Memory B cell (primary cell): Measurements from ENCODE around the gene PIP5K1C.
"Not testable (repeated sequence)": the region's sequence is repeated elsewhere in the genome, so short reads cannot be mapped to it uniquely, and the experiment has no call there.

ENCODE experiments used
- ATAC-seq: fragments of 150-1000 bp; cut with Tn5 transposase; 2 replicates; pipeline ENCODE4 v1.10.0; 2021; ENCODE audit warnings: low read depth, mild to moderate bottlenecking, moderate library complexity
- DNase-seq, 2 donors: peaks; one replicate each; pipeline ENCODE4 v3.0.0; 2022; ENCODE audit warnings: low spot score in 2 of 2
- H3K27ac Mint-ChIP-seq: one replicate; pipeline ENCODE4 v1.8.0; 2022; ENCODE audit warnings: mild to moderate bottlenecking, moderate library complexity, mixed read lengths
- H3K27me3 Mint-ChIP-seq: one replicate; pipeline ENCODE4 v1.8.0; 2022; ENCODE audit warnings: mixed read lengths
- H3K36me3 Mint-ChIP-seq: one replicate; pipeline ENCODE4 v1.8.0; 2022; ENCODE audit warnings: mild to moderate bottlenecking, mixed read lengths
- H3K4me1 Mint-ChIP-seq: one replicate; pipeline ENCODE4 v1.8.0; 2022; ENCODE audit warnings: mixed read lengths
- H3K4me3 Mint-ChIP-seq: one replicate; pipeline ENCODE4 v1.8.0; 2022; ENCODE audit warnings: mild to moderate bottlenecking, moderate library complexity, mixed read lengths
- H3K9me3 Mint-ChIP-seq: one replicate; pipeline ENCODE4 v1.8.0; 2022; ENCODE audit warnings: mixed read lengths

PIP5K1C gene

DNA sequence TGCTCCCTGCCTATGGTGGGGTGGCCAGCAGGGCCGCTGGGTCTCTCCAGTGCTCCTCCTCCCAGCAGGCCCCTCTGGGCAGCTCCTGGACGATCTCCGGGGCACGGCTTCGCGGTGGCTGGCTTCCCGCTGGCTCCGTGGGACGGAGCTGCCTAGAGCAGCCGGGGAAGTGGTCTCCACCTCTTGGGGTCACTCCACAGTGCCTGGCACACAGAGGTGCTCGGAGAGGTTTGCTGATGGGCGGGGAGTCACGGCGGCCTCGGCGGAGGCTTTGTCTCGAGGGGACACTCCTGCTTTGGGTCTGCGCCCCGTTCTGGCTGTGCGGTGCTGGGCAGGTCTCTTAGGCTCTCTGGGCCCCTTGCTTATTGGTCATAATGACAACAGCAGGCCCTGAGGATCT, 63.8 kb downstream of the PIP5K1C start:
- ATAC-seq (no peak), DNase-seq (no peak)
- no peaks in the 10 kb centered on the region for H3K9me3 Mint-ChIP-seq
- H3K4me1 Mint-ChIP-seq = no peaks in the 10 kb centered on the region
- no peaks in the 10 kb centered on the region for H3K27me3 Mint-ChIP-seq
- peaks cover 7% of the 10 kb centered on the region for H3K36me3 Mint-ChIP-seq
- H3K4me3 Mint-ChIP-seq = no peak overlapping the region
- H3K27ac Mint-ChIP-seq = no peak overlapping the region

DNA sequence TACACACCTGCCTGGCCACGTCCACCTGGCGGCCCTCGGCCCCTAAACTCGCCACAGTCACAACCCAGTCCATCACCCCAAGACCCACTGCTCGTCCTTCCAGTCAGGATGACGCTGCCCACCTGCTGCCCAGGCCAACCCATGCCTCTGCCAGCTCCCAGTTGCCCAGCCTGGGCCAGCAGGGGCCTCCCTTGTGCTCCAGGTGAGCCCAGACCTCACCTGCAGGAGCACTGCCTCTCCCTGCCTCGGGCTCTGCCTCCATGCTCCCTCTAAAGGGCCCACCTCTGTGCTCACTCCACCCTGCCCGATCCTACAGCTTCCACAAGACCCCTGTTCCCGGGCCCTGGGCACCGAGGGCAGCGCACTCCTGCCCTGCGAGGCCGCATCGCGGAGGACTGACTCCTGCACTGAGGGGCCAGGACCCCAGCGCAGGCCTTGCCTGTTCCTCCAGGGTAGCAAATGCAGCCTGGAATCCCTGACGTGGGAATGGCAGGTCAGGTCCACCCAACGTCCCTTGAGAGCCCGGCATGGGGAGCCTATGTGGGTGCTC, 65.7 kb downstream of the PIP5K1C start:
- Mint-ChIP-seq H3K27me3 (no peaks in the 10 kb centered on the region), H3K36me3 (peaks cover 7% of the 10 kb centered on the region), H3K9me3 (no peaks in the 10 kb centered on the region), H3K27ac (peak overlapping the region; percentile 60), H3K4me3 (no peak overlapping the region), H3K4me1 (no peaks in the 10 kb centered on the region)
- ATAC-seq (no peak), DNase-seq (no peak)

DNA sequence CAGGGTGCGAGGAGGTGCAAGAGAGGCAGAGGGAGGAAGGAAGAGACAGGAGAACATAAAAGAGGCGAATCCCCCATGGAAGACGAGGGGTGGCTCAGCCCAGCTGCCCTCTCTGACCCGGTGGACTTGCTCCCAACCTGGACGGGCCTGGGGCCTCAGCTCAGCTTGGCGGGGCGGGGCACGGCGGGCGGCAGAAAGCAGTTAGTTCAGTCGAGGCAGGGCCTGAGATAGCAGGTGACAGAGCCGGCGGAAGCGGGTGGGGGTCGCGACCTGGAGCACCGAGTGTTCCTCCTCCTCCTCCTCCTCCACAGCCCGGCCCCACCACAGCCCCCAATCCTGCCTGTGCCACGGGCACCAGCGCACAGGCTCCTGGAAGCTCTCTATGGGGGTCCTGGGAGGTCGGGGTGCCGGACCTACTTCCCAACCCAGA, 66.7 kb downstream of the PIP5K1C start:
- Mint-ChIP-seq H3K36me3 (peaks cover 5% of the 10 kb centered on the region), H3K9me3 (no peaks in the 10 kb centered on the region), H3K27ac (no peak overlapping the region), H3K4me3 (no peak overlapping the region), H3K4me1 (no peaks in the 10 kb centered on the region), H3K27me3 (no peaks in the 10 kb centered on the region)
- DNase-seq (no peak), ATAC-seq (no peak)

DNA sequence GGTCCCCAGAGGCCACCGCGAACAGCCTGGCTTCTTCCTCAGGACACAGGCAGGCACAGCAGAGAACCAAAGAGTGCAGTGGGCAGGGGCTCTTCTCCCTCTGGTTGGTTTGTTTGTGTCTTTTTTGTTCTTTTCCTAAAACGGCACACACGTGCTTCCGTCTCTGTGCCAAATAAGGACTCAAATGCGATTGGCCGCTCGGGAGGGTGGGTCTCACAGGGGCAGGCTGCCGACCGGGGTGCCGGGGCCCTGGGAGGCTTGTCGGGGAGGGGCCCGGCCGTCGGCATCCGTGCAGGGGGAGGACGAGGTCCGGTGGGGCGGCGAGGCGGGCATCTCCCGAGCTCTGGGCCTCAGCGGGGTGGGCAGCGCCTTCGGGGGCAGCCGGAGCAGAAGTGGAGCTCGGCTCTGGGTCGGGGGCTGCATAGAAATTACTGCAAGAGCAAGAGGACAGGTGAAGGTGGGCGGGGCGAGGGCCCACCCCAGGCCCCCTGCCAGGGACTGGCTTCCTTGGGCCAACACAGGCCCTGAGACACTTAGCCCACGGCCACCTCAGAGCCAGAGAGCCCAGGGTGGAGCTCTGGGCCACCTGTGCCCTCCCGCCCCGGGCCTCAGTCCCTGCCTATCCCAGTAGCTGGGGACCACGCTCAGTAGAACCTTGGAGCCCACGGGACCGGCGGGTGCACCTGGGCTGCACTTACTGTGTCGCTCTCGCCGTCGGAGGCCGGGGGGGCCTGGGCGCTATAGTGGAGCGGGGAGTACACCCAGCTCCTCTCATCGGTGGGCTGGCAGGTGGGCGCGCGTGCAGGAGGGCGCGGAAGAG, 67.3 kb downstream of the PIP5K1C start:
- DNase-seq = no peak
- H3K27me3 Mint-ChIP-seq = no peaks in the 10 kb centered on the region
- H3K4me1 Mint-ChIP-seq = no peaks in the 10 kb centered on the region
- H3K27ac Mint-ChIP-seq = no peak overlapping the region
- ATAC-seq = no peak
- H3K4me3 Mint-ChIP-seq = no peak overlapping the region
- H3K9me3 Mint-ChIP-seq = no peaks in the 10 kb centered on the region
- peaks cover 2% of the 10 kb centered on the region for H3K36me3 Mint-ChIP-seq

DNA sequence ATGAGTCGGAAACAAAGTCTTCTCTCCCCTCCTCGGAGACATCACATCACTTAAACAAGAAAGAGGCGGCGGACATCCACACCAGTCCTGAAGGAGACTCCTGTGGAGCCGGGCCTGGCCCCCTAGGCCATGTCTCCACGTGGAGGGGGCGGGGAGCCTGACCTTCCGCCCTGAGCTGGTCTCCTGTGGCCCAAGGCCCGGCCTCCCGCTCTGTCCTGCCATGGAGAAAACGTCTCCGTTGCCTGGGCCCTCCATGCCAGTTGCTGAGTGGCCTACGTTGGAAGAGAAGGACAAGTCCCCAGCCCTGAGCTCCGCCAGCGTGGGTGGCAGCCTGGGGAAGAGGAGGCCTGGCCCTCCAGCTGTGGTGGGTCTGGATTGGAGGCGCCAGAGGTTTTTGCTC, 68.2 kb downstream of the PIP5K1C start:
- Mint-ChIP-seq H3K4me1 (peaks cover under 1% of the 10 kb centered on the region), H3K36me3 (peaks cover 2% of the 10 kb centered on the region), H3K27me3 (no peaks in the 10 kb centered on the region), H3K9me3 (no peaks in the 10 kb centered on the region), H3K27ac (no peak overlapping the region), H3K4me3 (no peak overlapping the region)
- no peak for DNase-seq
- ATAC-seq = no peak

DNA sequence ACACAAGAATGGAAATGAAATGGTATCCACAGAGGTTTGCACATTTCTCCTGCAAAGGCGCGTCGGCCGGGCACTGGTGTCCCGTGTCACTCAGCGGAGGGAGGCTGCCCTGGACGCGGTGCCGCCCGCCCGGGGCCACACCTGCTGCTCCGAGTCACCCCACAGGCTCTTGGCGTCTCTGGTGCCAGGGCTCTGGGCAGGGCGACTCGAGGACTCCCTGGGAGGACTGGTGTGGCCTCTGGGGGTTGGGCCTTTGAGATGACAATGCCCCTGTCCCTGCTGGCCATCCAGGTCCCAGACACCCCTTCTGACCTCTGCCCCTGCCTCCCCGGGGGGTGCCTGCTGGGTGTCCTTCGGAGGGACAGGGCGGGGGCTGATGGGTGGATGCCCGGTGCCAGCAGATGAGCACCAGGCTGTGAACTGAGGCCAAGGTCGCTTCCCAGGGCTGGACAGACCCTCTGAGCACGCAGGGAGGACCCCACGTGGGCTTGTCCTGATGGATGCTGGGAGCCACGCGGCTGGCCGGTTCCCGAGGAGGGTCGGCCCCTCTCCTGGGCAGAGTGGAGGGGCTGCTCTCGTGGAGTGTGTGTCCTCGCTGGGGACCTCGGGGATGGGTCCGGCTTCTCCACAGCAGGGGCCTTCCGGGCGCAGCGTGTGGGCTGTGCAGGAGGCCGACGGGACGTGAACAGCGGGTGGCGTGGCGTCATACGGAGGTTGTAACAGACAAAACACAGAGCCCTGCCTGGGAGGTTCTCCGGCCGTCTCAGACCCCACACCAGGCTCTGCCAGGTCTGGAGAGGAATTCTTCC, 69.0 kb downstream of the PIP5K1C start:
- Mint-ChIP-seq H3K36me3 (peaks cover 2% of the 10 kb centered on the region), H3K27ac (no peak overlapping the region), H3K9me3 (no peaks in the 10 kb centered on the region), H3K4me1 (peaks cover 6% of the 10 kb centered on the region), H3K27me3 (no peaks in the 10 kb centered on the region), H3K4me3 (no peak overlapping the region)
- ATAC-seq = no peak
- DNase-seq = no peak

DNA sequence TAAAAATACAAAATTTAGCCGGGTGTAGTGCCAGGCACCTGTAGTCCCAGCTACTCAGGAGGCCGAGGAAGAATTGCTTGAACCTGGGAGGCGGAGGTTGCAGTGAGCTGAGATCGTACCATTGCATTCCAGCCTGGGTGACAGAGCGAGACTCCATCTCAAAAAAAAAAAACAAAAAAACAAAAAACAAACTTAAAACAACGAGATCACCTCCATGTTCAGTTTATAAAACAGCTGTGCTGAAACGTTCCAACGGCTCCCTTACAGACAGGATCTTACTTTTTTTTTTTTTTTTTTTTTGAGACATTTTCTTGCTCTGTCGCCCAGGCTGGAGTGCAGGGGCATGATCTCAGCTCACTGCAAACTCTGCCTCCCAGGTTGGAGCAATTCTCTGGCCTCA, 71.5 kb downstream of the PIP5K1C start:
- H3K4me3 Mint-ChIP-seq, ATAC-seq: not testable (repeated sequence)

DNA sequence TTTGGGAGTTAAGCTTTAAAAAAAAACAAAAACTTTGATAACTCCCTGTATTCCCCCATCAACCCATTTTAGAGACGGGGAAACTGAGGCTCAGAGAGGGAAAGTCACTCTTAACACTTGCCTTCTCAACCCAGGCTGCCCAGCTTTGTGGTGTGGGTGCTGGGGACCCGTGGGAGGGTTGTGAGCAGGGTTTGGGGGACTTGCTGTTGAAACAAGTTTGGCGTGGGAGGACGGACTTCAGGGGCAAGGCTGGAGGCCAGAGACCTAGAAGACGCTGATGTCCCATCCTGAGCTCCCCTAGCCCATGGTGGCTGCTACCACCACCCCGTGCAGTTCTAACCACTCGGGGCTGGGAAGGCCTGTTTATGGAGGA, 72.9 kb downstream of the PIP5K1C start:
- peak overlapping the region; percentile 98 for H3K27ac Mint-ChIP-seq
- no peaks in the 10 kb centered on the region for H3K9me3 Mint-ChIP-seq
- no peaks in the 10 kb centered on the region for H3K27me3 Mint-ChIP-seq
- DNase-seq (no peak), ATAC-seq (no peak)
- H3K36me3 Mint-ChIP-seq = peaks cover 2% of the 10 kb centered on the region
- peaks cover 17% of the 10 kb centered on the region for H3K4me1 Mint-ChIP-seq
- H3K4me3 Mint-ChIP-seq = no peak overlapping the region

More for the DNA sequence above, 71.5 kb downstream of the PIP5K1C start:
- not testable (repeated sequence) for H3K9me3 Mint-ChIP-seq, H3K27ac Mint-ChIP-seq, H3K36me3 Mint-ChIP-seq, DNase-seq, H3K27me3 Mint-ChIP-seq
- H3K4me1 Mint-ChIP-seq = peaks cover 16% of the 10 kb centered on the region

DNA sequence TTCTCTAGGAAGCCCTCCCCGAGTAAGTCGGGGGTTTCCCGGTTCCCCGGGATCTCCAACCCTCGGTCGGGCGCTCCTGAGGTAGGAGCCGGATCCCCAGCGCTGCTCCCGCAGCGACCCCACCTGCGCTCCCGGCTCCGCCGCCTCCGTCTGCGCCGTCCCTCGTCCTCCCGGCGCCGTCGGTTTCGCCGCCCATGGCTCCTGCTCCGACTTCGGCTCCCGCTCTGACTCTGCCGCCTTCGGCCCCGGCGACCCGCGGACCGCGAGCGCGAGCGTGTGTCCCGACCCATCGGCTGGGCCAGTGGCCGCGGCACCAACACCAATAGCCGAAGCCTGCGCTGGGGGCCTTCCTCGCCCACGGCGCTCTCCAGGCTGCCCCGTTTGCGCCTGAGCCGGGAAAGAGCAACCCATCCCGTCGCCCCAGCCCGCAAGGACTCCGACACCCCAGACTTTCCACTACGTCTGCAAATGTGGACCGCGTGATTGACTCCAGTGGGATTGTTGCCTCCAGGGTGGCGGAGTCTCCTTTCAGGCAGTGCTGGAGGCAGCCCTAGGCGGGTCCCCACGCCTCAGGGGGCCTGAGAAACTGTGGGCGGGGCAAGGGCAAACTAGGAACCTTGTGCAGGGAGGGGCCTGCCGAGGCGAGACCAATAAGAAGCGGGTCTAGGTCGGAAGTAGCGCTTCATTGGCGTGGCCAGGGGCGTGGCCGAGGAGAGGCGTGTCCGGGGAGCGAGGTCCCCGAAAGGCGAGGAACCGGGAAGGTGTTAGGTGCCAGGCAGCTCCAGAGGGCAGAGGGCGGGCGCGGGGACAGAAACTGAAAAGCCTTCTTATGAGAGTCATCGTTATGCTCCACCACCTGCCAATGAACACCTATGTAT, 73.6 kb downstream of the PIP5K1C start, which contains the start of gene CACTIN:
CACTIN (minus strand) TSS at position 318 of the 878 bp plus-strand sequence; CDS start at position 290, 28 bp downstream.
- peak; percentile 95 for ATAC-seq
- H3K4me3 Mint-ChIP-seq = peak within 1 kb of the TSS; percentile 97
- no peaks in the 10 kb centered on the region for H3K9me3 Mint-ChIP-seq
- DNase-seq = peak; percentile 98 to 99
- H3K4me1 Mint-ChIP-seq = peaks cover 19% of the 10 kb centered on the region
- H3K27me3 Mint-ChIP-seq = no peaks in the 10 kb centered on the region
- peaks cover 4% of the 10 kb centered on the region for H3K36me3 Mint-ChIP-seq
- peak within 1 kb of the TSS; percentile 98 for H3K27ac Mint-ChIP-seq

DNA sequence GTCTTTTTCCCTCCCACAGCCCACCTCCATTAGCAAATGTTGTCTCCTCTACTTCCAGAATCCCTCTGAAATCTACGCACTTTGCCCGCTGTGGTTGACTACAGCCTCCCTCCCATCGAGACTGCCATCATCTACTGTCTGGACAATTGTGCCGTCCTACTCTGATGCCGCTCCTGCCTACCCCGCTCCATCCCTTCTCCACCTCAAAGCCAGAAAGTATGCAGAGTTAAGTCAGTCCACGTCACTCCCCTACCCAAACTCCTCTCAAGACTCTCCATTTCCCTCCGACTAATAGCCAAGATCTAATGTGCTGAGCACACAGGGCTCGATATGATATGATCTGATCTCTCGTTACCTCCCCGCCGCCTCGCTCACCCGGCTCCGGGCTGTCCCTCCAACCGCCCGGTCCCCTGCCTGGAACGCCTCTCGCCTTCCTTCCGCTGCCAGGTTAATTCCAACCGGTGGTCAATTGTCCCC, 74.2 kb downstream of the PIP5K1C start:
- Mint-ChIP-seq H3K4me1 (peaks cover 19% of the 10 kb centered on the region), H3K27ac (peak overlapping the region; percentile 98), H3K27me3 (no peaks in the 10 kb centered on the region), H3K9me3 (no peaks in the 10 kb centered on the region), H3K36me3 (peaks cover 4% of the 10 kb centered on the region), H3K4me3 (peak overlapping the region; percentile 97)
- ATAC-seq (no peak), DNase-seq (no peak)

DNA sequence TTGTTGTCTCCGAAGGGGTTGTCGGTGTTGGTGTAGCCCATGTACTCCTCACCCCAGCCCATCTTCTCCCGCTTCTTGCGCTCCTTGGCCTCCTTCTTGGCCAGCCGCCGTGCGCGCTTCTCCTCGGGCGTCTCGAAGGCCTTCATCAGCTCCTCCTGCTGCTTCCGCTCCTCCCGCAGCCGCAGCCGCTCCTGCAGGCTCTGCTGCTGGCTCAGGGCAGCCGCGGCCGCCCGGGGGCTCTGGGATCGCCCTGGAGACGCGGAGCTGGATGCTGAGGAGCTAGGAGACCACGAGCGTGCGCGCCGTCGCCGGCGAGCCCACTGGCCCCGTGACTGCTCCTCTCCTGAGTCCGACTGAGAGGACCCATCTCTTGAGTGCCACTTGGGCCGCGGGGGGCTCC, 76.6 kb downstream of the PIP5K1C start:
- H3K27me3 Mint-ChIP-seq = no peaks in the 10 kb centered on the region
- H3K27ac Mint-ChIP-seq = no peak overlapping the region
- no peaks in the 10 kb centered on the region for H3K9me3 Mint-ChIP-seq
- no peak for DNase-seq
- no peak for ATAC-seq
- H3K4me1 Mint-ChIP-seq = peaks cover 19% of the 10 kb centered on the region
- peaks cover 6% of the 10 kb centered on the region for H3K36me3 Mint-ChIP-seq
- H3K4me3 Mint-ChIP-seq = no peak overlapping the region

DNA sequence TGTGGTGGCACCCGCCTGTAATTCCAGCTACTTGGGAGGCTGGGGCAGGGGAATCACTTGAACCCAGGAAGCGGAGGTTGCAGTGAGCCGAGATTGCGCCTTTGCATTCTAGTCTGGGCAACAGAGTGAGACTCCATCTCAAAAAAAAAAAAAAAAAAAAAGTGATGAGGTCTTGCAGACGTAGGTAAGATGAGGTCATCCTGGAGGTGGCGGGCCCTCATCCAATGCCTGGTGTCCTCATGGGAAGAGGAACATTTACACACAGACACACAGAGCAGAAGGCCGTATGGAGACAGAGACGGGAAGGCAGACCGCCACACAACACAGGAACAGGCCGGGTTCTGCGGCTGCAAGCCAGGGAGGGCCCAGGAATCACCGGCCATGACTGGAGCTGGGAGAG, 78.0 kb downstream of the PIP5K1C start:
- ATAC-seq = no peak
- Mint-ChIP-seq H3K36me3 (peaks cover 6% of the 10 kb centered on the region), H3K9me3 (no peaks in the 10 kb centered on the region), H3K4me3 (no peak overlapping the region), H3K27me3 (no peaks in the 10 kb centered on the region), H3K27ac (no peak overlapping the region), H3K4me1 (peaks cover 19% of the 10 kb centered on the region)
- no peak for DNase-seq

DNA sequence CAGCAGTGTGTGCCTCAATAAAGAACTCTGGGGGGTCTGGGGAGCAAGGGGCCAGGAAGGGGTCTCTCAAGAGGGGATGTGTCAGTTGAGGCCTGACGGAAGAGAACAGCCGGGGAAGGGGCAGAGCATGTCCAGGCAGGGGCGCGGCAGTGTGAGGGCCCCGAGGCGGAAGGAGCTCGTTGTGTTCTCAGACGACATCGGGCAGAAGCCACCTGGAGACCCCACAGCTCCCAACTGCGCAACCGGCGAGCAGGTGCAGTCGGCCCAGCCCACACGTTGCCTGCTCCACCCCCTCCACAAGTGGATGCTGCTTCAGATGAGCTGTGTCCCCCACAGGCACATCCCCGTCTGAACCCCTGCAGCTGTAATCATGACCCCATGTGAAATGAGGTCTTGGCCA, 78.6 kb downstream of the PIP5K1C start:
- DNase-seq = no peak
- no peaks in the 10 kb centered on the region for H3K9me3 Mint-ChIP-seq
- H3K4me1 Mint-ChIP-seq = peaks cover 15% of the 10 kb centered on the region
- H3K36me3 Mint-ChIP-seq = peaks cover 6% of the 10 kb centered on the region
- no peak overlapping the region for H3K4me3 Mint-ChIP-seq
- H3K27ac Mint-ChIP-seq = no peak overlapping the region
- no peaks in the 10 kb centered on the region for H3K27me3 Mint-ChIP-seq
- no peak for ATAC-seq
